Neural cell (in vitro differentiated cells): Measurements from ENCODE around the gene ARHGAP40. TPM values are rescaled to one million over a fixed set of nuclear protein-coding genes. Genes with fewer than 3 reads are reported as not detected.

ENCODE experiments used
- H2AFZ ChIP-seq: fragments of 200-600, 300-800 bp; sonication (generic), shearing (Covaris generic); 2 replicates; pipeline ENCODE4 v1.6.0; 2014; ENCODE audit warnings: low read depth, mild to moderate bottlenecking, antibody characterized with exemption, low read length, moderate library complexity
- H3F3A ChIP-seq: fragments of 200-600 bp; shearing (Covaris generic); 2 replicates; pipeline ENCODE4 v1.6.1; 2016; ENCODE audit warnings: mild to moderate bottlenecking, moderate library complexity, mixed read lengths, antibody characterized with exemption, low read length; ENCODE audit not compliant: insufficient read depth, poor library complexity, severe bottlenecking
- H3K27ac ChIP-seq: fragments of 200-600, 300-800 bp; sonication (generic), shearing (Covaris generic); 2 replicates; pipeline ENCODE4 v1.5.1; 2014; ENCODE audit warnings: mild to moderate bottlenecking, low read length, moderate library complexity
- H3K27me3 ChIP-seq: fragments of 300-800, 200-600 bp; sonication (generic), shearing (Covaris generic); 2 replicates; pipeline ENCODE4 v1.6.0; 2014; ENCODE audit warnings: mild to moderate bottlenecking, low read depth, low read length, moderate library complexity; ENCODE audit not compliant: insufficient read depth
- H3K36me3 ChIP-seq: fragments of 300-800, 200-600 bp; sonication (generic), shearing (Covaris generic); 2 replicates; pipeline ENCODE4 v1.5.1; 2014; ENCODE audit warnings: mild to moderate bottlenecking, antibody characterized with exemption, low read length, moderate library complexity; ENCODE audit not compliant: insufficient read depth
- H3K4me2 ChIP-seq: fragments of 300-800, 200-600 bp; sonication (generic), shearing (Covaris generic); 2 replicates; pipeline ENCODE4 v1.6.0; 2014; ENCODE audit warnings: mild to moderate bottlenecking, low read length
- H3K4me3 ChIP-seq: fragments of 300-800, 200-600 bp; sonication (generic), shearing (Covaris generic); 2 replicates; pipeline ENCODE4 v1.5.1; 2014; ENCODE audit warnings: mild to moderate bottlenecking, low read length, moderate library complexity
- H3K79me2 ChIP-seq: fragments of 200-600 bp; shearing (Covaris generic); replicated peaks from 2 replicates; pipeline ENCODE4 v1.6.0; 2014; ENCODE audit warnings: mild to moderate bottlenecking, low read length, moderate library complexity; ENCODE audit not compliant: insufficient read depth
- H3K9ac ChIP-seq: fragments of 300-800, 200-600 bp; sonication (generic), shearing (Covaris generic); 2 replicates; pipeline ENCODE4 v1.6.1; 2016; ENCODE audit warnings: mild to moderate bottlenecking, low read length, mixed read lengths
- H3K9me2 ChIP-seq: fragments of 200-600 bp; shearing (Covaris generic); 2 replicates; pipeline ENCODE4 v1.6.1; 2016; ENCODE audit warnings: mild to moderate bottlenecking, low read length, mixed read lengths; ENCODE audit not compliant: insufficient read depth
- H3K9me3 ChIP-seq: fragments of 200-600, 300-800 bp; sonication (generic), shearing (Covaris generic); 2 replicates; pipeline ENCODE4 v1.6.1; 2016; ENCODE audit warnings: mild to moderate bottlenecking, mixed run types, low read length, moderate library complexity, mixed read lengths
- H4K20me1 ChIP-seq: fragments of 200-600 bp; shearing (Covaris generic); 2 replicates; pipeline ENCODE4 v1.6.1; 2016; ENCODE audit warnings: mild to moderate bottlenecking, mixed run types; ENCODE audit not compliant: insufficient read depth
- EP300 ChIP-seq: fragments of 450-650 bp; conservative IDR thresholded peaks from 2 replicates; pipeline ENCODE4 v1.6.1; 2014; ENCODE audit warnings: antibody characterized with exemption, mild to moderate bottlenecking, moderate library complexity; ENCODE audit not compliant: poor library complexity, severe bottlenecking
- EZH2 ChIP-seq: fragments of 200-600, 300-800 bp; shearing (Covaris generic), sonication (generic); IDR thresholded peaks from 2 replicates; pipeline ENCODE4 v1.6.1; 2014; ENCODE audit warnings: antibody characterized with exemption, low read length, borderline replicate concordance, mild to moderate bottlenecking; ENCODE audit not compliant: insufficient read depth, poor library complexity, severe bottlenecking
- MXI1 ChIP-seq: fragments of 450-650 bp; conservative IDR thresholded peaks from 2 replicates; pipeline ENCODE4 v1.6.1; 2014; ENCODE audit warnings: antibody characterized with exemption, mild to moderate bottlenecking; ENCODE audit not compliant: poor library complexity, severe bottlenecking
- POLR2AphosphoS5 ChIP-seq: IDR thresholded peaks from 2 replicates; pipeline ENCODE4 v1.6.1; 2012
- RAD21 ChIP-seq: fragments of 450-650 bp; conservative IDR thresholded peaks from 2 replicates; pipeline ENCODE4 v1.6.1; 2014; ENCODE audit warnings: antibody characterized with exemption, mild to moderate bottlenecking, moderate library complexity
- REST ChIP-seq: IDR thresholded peaks from 2 replicates; pipeline ENCODE4 v1.6.1; 2012; ENCODE audit warnings: borderline replicate concordance
- SMC3 ChIP-seq: fragments of 450-650 bp; conservative IDR thresholded peaks from 2 replicates; pipeline ENCODE4 v1.6.1; 2014; ENCODE audit warnings: antibody characterized with exemption, mild to moderate bottlenecking, moderate library complexity; ENCODE audit not compliant: poor library complexity
- TAF1 ChIP-seq: IDR thresholded peaks from 2 replicates; pipeline ENCODE4 v1.6.1; 2012; ENCODE audit warnings: low read depth
- polyA plus RNA-seq: library from polyadenylated mRNA; depleted of rRNA; stranded (reverse); fragments of >200 nt; gene quantifications from 2 replicates; pipeline ENCODE4 v1.2.3, GENCODE V29; 2014
- TF ChIP-seq, protein P1 (sequence below): fragments of 450-650 bp; IDR thresholded peaks from 2 replicates; pipeline ENCODE4 v1.5.1; 2014; ENCODE audit warnings: antibody characterized with exemption, mild to moderate bottlenecking, moderate library complexity; ENCODE audit not compliant: poor library complexity, severe bottlenecking

The ARHGAP40 gene
- polyA plus RNA-seq, 1 donor from 2014 or later, result 0.61 TPM

DNA sequence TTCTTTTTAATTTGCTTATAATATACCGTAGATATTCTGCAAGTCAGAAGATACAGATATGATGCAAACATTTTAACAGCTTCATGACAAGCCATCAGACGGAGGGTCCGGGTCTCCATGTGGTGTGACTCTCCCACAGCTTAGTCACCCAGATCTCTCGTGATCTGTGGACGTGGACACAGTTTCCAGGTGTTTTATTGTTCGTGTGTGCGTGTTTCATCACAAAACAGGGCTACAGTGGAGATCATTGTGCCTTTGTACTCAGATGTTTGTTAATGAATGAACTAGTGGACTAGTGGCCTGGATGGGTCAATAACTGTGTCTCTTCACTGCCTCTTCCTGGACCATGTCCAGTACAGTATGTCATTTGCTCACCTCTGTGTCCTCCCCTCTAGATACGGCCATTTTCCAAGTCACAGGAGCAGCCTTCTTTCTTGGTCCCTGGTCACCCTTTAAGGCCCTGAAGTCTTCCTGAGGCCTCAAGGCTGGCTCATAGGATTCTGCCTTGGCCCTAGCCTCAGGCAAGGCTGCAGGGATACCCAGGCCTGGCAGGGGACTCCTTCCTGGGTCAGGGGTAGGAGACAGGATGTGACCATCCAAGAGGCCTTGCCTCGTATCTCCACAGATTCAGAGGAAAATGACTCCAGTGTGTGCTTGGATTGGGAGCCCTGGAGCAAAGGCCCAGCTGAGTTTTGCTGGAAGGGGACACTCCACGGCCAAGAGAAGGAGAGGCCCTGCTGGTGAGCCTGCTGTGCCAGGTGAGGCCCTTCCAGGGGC, 16.0 kb upstream of the ARHGAP40 start:
- H3K4me2 ChIP-seq, result no peak overlapping the region
- no peaks in the 10 kb centered on the region for H3K27me3 ChIP-seq
- H3K4me3 ChIP-seq, result no peak overlapping the region

GRCh38 chr20:38586181-38586525, 15.5 kb upstream of the ARHGAP40 start:
- no peak overlapping the region for H2AFZ ChIP-seq
- no peaks in the 10 kb centered on the region for H3K27me3 ChIP-seq
- no peaks in the 10 kb centered on the region for H3K9me3 ChIP-seq
- H3K4me2 ChIP-seq, result no peak overlapping the region
- no peaks in the 10 kb centered on the region for H3K36me3 ChIP-seq
- H3K9ac ChIP-seq, result no peak overlapping the region
- no peak overlapping the region for H3K27ac ChIP-seq
- H3F3A ChIP-seq, result no peaks in the 10 kb centered on the region
- H4K20me1 ChIP-seq, result no peaks in the 10 kb centered on the region
- no peaks in the 10 kb centered on the region for H3K9me2 ChIP-seq
- no peaks in the 10 kb centered on the region for H3K79me2 ChIP-seq
- no peak overlapping the region for H3K4me3 ChIP-seq
- TF ChIP-seq EP300 (no peak), TAF1 (no peak), POLR2AphosphoS5 (no peak), SMC3 (no peak), MXI1 (no peak), RAD21 (no peak), EZH2 (no peak)
- TF ChIP-seq, protein P1, sequence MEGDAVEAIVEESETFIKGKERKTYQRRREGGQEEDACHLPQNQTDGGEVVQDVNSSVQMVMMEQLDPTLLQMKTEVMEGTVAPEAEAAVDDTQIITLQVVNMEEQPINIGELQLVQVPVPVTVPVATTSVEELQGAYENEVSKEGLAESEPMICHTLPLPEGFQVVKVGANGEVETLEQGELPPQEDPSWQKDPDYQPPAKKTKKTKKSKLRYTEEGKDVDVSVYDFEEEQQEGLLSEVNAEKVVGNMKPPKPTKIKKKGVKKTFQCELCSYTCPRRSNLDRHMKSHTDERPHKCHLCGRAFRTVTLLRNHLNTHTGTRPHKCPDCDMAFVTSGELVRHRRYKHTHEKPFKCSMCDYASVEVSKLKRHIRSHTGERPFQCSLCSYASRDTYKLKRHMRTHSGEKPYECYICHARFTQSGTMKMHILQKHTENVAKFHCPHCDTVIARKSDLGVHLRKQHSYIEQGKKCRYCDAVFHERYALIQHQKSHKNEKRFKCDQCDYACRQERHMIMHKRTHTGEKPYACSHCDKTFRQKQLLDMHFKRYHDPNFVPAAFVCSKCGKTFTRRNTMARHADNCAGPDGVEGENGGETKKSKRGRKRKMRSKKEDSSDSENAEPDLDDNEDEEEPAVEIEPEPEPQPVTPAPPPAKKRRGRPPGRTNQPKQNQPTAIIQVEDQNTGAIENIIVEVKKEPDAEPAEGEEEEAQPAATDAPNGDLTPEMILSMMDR, result no peak

More for the DNA sequence above, 16.0 kb upstream of the ARHGAP40 start:
- Histone ChIP-seq H2AFZ (no peak overlapping the region), H3K36me3 (no peaks in the 10 kb centered on the region), H3F3A (no peaks in the 10 kb centered on the region), H4K20me1 (no peaks in the 10 kb centered on the region), H3K27ac (no peak overlapping the region), H3K9ac (no peak overlapping the region), H3K79me2 (no peaks in the 10 kb centered on the region), H3K9me3 (no peaks in the 10 kb centered on the region), H3K9me2 (no peaks in the 10 kb centered on the region)
- no peak for TF ChIP-seq SMC3
- no peak for TF ChIP-seq RAD21
- TF ChIP-seq MXI1, result no peak
- no peak for TF ChIP-seq POLR2AphosphoS5
- no peak for TF ChIP-seq REST
- TF ChIP-seq TAF1, result no peak
- TF ChIP-seq, protein P1, result no peak
- no peak for TF ChIP-seq EZH2
- TF ChIP-seq EP300, result no peak
